ENCODE measurements around the gene BMF. TPM values are rescaled to one million over a fixed set of nuclear protein-coding genes. Genes with fewer than 3 reads are reported as not detected.

BMF gene
- total and polyA plus RNA-seq, 2 donors (not counting 1 experiment from before 2014, with no cell fraction given) = 2.2 to 8.6 TPM

DNA sequence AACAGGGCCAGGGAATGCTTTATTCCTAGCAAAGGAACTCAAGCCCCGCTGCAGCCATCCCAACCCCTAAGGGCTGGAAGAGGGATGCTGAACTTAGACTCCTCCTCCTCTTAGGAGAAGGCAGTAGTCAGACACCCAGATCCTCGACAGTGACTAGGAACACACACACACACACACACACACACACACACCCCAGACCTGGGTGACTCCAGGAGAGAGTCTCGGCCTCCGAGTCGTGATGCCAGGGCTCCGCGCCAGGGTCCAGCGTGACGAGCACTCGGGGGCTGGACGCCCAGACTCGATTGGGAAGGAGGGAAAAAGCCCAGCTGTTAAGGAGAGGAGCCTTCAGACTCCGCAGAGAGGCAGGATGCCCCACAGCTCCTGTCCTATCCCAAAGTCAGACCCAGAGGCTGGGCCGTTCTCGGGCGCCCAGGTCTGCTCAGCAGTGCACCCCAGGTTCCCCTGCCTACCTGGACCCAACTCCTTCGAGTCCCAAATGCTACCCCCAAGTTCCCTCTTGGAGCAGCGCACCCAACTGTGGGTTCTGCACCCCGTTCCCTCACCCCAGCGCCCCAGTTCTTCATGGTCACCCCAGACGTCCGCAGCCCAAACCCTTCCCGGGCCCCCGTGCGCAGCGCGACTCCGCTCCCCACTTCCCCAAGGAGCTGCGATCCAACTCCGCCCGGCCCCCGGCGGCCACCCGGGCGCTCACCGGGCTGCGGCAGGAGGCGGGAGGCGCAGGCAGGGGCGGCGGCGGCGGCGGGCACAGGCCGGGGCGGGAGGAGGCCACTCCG lies 421 bp downstream of the BMF start:
- Histone ChIP-seq H3K9me3 (ENCODE audit: control insufficient read depth, insufficient read depth, low read depth, low read length) (no peaks in the 10 kb centered on the region), H2AFZ (ENCODE audit: low read length) (peak overlapping the region; percentile 43), H4K20me1 (ENCODE audit: control insufficient read depth, extremely low read depth, insufficient read depth, low read length) (no peaks in the 10 kb centered on the region), H3K79me2 (ENCODE audit: control insufficient read depth, insufficient read depth, low read length) (no peaks in the 10 kb centered on the region), H3K27me3 (ENCODE audit: control insufficient read depth, insufficient read depth, low read length) (peaks cover 18% of the 10 kb centered on the region), H3K4me2 (ENCODE audit: extremely low read depth, insufficient read depth, low read length) (peak overlapping the region; percentile 49), H3K9ac (ENCODE audit: insufficient read depth, low read length) (peak overlapping the region; percentile 66), H3K36me3 (ENCODE audit: control insufficient read depth, insufficient read depth, low read length) (no peaks in the 10 kb centered on the region), H3K4me1 (ENCODE audit: control insufficient read depth, extremely low read depth, insufficient read depth, low read length) (peaks cover 16% of the 10 kb centered on the region), H3K4me3 (replicated peaks in 1 of 4; ENCODE audit: control extremely low read depth in 1 of 4, insufficient read depth in 1 of 4, low read depth in 3 of 4, low read length in 4 of 4) (peak overlapping the region; percentile 48 to 87 (median 75)), H3K27ac (ENCODE audit: insufficient read depth, low read length) (peak overlapping the region; percentile 33)
- no peak for TF ChIP-seq EZH2 (IDR thresholded peaks at IDR 0.05; ENCODE audit: low read length, missing control alignments)
- TF ChIP-seq, protein P1, sequence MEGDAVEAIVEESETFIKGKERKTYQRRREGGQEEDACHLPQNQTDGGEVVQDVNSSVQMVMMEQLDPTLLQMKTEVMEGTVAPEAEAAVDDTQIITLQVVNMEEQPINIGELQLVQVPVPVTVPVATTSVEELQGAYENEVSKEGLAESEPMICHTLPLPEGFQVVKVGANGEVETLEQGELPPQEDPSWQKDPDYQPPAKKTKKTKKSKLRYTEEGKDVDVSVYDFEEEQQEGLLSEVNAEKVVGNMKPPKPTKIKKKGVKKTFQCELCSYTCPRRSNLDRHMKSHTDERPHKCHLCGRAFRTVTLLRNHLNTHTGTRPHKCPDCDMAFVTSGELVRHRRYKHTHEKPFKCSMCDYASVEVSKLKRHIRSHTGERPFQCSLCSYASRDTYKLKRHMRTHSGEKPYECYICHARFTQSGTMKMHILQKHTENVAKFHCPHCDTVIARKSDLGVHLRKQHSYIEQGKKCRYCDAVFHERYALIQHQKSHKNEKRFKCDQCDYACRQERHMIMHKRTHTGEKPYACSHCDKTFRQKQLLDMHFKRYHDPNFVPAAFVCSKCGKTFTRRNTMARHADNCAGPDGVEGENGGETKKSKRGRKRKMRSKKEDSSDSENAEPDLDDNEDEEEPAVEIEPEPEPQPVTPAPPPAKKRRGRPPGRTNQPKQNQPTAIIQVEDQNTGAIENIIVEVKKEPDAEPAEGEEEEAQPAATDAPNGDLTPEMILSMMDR (conservative IDR thresholded peaks at IDR 0.05 in 1 of 2, IDR thresholded peaks at IDR 0.05 in 1 of 2; ENCODE audit: low read depth in 1 of 2, low read length in 2 of 2) = no peak
- peak; percentile 55 to 66 for DNase-seq (ENCODE audit: low read depth in 2 of 2)

DNA sequence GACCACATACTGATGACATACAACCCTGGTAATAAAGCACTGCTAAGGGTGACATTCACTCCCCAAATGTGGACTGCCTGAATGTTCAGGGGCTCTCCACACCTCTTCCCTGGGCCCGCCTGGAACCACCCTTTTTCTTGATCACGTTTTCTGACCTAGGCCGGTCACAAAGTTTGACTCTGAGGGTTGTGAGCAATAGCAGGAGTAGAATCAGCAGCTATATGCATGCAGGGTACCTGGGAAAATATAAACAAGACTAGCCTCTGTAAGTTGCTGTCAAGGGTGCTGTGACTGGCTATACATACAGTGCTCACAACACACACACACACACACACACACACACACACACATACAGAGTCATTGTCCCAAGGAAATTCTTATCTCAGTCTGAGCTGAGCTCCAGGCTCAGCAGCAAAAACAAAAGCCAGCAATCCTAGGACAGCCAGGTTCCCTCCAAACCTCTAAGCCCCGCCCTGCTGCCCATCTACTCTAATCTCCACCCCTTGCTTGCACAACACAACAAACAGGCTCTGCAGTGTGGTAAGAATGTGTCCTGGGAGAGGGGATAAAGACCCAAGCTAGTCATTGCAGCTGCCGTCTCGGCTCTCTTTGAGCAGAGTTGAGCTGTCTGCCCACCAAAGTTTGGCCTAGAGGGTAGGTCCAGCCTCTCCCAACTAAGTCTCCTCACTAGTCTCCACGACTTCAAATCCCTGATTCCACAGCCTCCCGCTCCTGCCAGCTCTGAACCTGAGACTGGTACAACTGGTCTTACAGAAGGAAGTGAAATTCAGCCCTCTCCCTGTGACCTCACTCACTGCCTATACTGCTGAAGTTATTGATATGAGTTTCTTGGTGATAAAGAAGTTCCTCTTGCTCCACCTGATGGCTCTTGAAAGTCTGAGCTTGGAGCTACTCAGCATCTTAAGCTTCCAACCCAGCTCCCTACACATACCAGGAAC lies 2.2 kb downstream of the BMF start:
- peak in 1 of 2 donors; percentile 70 for DNase-seq (ENCODE audit: low read depth in 2 of 2)
- H3K79me2 ChIP-seq (ENCODE audit: control insufficient read depth, insufficient read depth, low read length) = no peaks in the 10 kb centered on the region
- H4K20me1 ChIP-seq (ENCODE audit: control insufficient read depth, extremely low read depth, insufficient read depth, low read length) = no peaks in the 10 kb centered on the region
- no peaks in the 10 kb centered on the region for H3K9me3 ChIP-seq (ENCODE audit: control insufficient read depth, insufficient read depth, low read depth, low read length)
- TF ChIP-seq EZH2 (IDR thresholded peaks at IDR 0.05; ENCODE audit: low read length, missing control alignments) = no peak
- TF ChIP-seq, protein P1 (conservative IDR thresholded peaks at IDR 0.05 in 1 of 2, IDR thresholded peaks at IDR 0.05 in 1 of 2; ENCODE audit: low read depth in 1 of 2, low read length in 2 of 2) = no peak
- peaks cover 27% of the 10 kb centered on the region for H3K4me1 ChIP-seq (ENCODE audit: control insufficient read depth, extremely low read depth, insufficient read depth, low read length)
- no peak overlapping the region for H3K27ac ChIP-seq (ENCODE audit: insufficient read depth, low read length)
- peaks cover 4% of the 10 kb centered on the region for H3K27me3 ChIP-seq (ENCODE audit: control insufficient read depth, insufficient read depth, low read length)
- H3K9ac ChIP-seq (ENCODE audit: insufficient read depth, low read length) = no peak overlapping the region
- H3K36me3 ChIP-seq (ENCODE audit: control insufficient read depth, insufficient read depth, low read length) = no peaks in the 10 kb centered on the region
- peak overlapping the region in 1 of 4 experiments; percentile 87 for H3K4me3 ChIP-seq (replicated peaks in 1 of 4; ENCODE audit: control extremely low read depth in 1 of 4, insufficient read depth in 1 of 4, low read depth in 3 of 4, low read length in 4 of 4)
- no peak overlapping the region for H2AFZ ChIP-seq (ENCODE audit: low read length)
- no peak overlapping the region for H3K4me2 ChIP-seq (ENCODE audit: extremely low read depth, insufficient read depth, low read length)

All from fibroblast of lung (primary cell).